Liver (tissue), 3 donors: Measurements from ENCODE around the gene RBKS.

ENCODE experiments used
- EGR1 ChIP-seq, 2 donors: IDR thresholded peaks; 2 replicates each; pipeline ENCODE4 v1.6.1; 2016 to 2018; ENCODE audit warnings: antibody characterized with exemption in 2 of 2, low read depth in 2 of 2
- FOXA1 ChIP-seq: IDR thresholded peaks from 2 replicates; pipeline ENCODE4 v1.6.1; 2016; ENCODE audit warnings: antibody characterized with exemption
- GABPA ChIP-seq, 2 donors: IDR thresholded peaks in 1 of 2; conservative IDR thresholded peaks in 1 of 2; 2 replicates each; pipeline ENCODE4 v1.6.1; 2016; ENCODE audit warnings: antibody characterized with exemption in 2 of 2, mild to moderate bottlenecking in 1 of 2, moderate library complexity in 1 of 2
- RAD21 ChIP-seq, 2 donors: IDR thresholded peaks; 2 replicates each; pipeline ENCODE4 v1.6.1; 2016; ENCODE audit warnings: antibody characterized with exemption in 2 of 2, mild to moderate bottlenecking in 2 of 2
- TAF1 ChIP-seq: conservative IDR thresholded peaks from 2 replicates; pipeline ENCODE4 v1.6.1; 2016; ENCODE audit warnings: antibody characterized with exemption, mild to moderate bottlenecking
- YY1 ChIP-seq: IDR thresholded peaks from 2 replicates; pipeline ENCODE4 v1.6.1; 2016; ENCODE audit warnings: antibody characterized with exemption, mild to moderate bottlenecking
- TF ChIP-seq, protein P1 (sequence below): fragments of 150-350 bp; IDR thresholded peaks from 2 replicates; pipeline ENCODE4 v1.5.1; 2017; ENCODE audit warnings: improper control_type of control experiment, low read depth, low read length; ENCODE audit not compliant: missing input control
- TF ChIP-seq, protein P2 (sequence below): IDR thresholded peaks from 2 replicates; pipeline ENCODE4 v1.6.1; 2016; ENCODE audit warnings: antibody characterized with exemption
- TF ChIP-seq, protein P3 (sequence below): IDR thresholded peaks from 2 replicates; pipeline ENCODE4 v1.6.1; 2016; ENCODE audit warnings: antibody characterized with exemption, mild to moderate bottlenecking
- TF ChIP-seq, protein P4 (sequence below): IDR thresholded peaks from 2 replicates; pipeline ENCODE4 v1.6.1; 2016; ENCODE audit warnings: antibody characterized with exemption
- donor health status: healthy.
- donor health status: healthy.

GRCh38 chr2:27929916-27930486 is 39.8 kb upstream of the RBKS start:
- TF ChIP-seq, protein P1, sequence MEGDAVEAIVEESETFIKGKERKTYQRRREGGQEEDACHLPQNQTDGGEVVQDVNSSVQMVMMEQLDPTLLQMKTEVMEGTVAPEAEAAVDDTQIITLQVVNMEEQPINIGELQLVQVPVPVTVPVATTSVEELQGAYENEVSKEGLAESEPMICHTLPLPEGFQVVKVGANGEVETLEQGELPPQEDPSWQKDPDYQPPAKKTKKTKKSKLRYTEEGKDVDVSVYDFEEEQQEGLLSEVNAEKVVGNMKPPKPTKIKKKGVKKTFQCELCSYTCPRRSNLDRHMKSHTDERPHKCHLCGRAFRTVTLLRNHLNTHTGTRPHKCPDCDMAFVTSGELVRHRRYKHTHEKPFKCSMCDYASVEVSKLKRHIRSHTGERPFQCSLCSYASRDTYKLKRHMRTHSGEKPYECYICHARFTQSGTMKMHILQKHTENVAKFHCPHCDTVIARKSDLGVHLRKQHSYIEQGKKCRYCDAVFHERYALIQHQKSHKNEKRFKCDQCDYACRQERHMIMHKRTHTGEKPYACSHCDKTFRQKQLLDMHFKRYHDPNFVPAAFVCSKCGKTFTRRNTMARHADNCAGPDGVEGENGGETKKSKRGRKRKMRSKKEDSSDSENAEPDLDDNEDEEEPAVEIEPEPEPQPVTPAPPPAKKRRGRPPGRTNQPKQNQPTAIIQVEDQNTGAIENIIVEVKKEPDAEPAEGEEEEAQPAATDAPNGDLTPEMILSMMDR = no peak
- TF ChIP-seq, protein P2, sequence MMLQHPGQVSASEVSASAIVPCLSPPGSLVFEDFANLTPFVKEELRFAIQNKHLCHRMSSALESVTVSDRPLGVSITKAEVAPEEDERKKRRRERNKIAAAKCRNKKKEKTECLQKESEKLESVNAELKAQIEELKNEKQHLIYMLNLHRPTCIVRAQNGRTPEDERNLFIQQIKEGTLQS = no peak
- TF ChIP-seq, protein P3, sequence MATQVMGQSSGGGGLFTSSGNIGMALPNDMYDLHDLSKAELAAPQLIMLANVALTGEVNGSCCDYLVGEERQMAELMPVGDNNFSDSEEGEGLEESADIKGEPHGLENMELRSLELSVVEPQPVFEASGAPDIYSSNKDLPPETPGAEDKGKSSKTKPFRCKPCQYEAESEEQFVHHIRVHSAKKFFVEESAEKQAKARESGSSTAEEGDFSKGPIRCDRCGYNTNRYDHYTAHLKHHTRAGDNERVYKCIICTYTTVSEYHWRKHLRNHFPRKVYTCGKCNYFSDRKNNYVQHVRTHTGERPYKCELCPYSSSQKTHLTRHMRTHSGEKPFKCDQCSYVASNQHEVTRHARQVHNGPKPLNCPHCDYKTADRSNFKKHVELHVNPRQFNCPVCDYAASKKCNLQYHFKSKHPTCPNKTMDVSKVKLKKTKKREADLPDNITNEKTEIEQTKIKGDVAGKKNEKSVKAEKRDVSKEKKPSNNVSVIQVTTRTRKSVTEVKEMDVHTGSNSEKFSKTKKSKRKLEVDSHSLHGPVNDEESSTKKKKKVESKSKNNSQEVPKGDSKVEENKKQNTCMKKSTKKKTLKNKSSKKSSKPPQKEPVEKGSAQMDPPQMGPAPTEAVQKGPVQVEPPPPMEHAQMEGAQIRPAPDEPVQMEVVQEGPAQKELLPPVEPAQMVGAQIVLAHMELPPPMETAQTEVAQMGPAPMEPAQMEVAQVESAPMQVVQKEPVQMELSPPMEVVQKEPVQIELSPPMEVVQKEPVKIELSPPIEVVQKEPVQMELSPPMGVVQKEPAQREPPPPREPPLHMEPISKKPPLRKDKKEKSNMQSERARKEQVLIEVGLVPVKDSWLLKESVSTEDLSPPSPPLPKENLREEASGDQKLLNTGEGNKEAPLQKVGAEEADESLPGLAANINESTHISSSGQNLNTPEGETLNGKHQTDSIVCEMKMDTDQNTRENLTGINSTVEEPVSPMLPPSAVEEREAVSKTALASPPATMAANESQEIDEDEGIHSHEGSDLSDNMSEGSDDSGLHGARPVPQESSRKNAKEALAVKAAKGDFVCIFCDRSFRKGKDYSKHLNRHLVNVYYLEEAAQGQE = no peak
- TF ChIP-seq GABPA (IDR thresholded peaks at IDR 0.05 in 1 of 2, conservative IDR thresholded peaks at IDR 0.05 in 1 of 2) (no peak), RAD21 (IDR thresholded peaks at IDR 0.05) (no peak), YY1 (no peak), TAF1 (no peak), FOXA1 (no peak), EGR1 (IDR thresholded peaks at IDR 0.05; ENCODE audit: low read depth in 2 of 2) (no peak)
- TF ChIP-seq, protein P4, sequence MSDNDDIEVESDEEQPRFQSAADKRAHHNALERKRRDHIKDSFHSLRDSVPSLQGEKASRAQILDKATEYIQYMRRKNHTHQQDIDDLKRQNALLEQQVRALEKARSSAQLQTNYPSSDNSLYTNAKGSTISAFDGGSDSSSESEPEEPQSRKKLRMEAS = no peak
